ENCODE data around the gene ZFHX2. TPM values are rescaled to one million over a fixed set of nuclear protein-coding genes. Genes with fewer than 3 reads are reported as not detected.

ZFHX2 gene
- total RNA-seq, 8 experiments from 2014 or later = 2.3 to 7.9 (median 4.7) TPM

DNA sequence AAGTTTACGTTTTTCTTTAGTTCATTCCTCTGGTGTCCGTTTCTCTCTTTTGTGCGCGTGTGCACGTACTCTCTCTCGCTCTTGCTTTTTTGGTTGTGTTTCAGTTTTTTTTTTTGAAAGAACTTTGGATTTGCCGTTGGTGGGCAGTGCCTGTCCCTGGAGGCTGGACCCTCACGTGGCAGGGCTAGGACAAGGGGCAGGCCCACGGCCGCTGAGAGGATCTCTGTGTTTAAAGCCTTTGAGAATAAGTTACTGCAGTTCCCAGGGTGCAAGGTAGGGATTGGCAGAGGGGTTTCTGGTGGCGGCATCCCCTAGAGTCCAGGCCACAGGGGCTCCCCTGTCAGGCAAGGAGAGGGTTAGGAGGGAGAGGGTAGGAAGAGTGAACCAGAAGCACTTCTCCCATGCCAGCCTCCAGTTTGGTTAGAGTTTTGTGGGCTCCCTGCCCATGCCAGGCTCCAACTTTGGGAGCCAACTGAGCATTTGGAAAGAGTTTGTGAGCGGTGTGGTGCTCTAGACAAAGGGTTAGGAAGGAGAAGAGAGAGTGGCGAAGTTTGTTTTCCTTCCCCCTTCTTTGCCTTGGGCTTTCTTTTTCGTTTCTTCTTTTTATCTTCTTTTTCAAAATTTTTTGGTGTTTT is 30.5 kb downstream of the ZFHX2 start:
- Histone ChIP-seq H3K4me3 (no peak overlapping the region), H3K4me1 (replicated peaks in 1 of 2) (peaks cover 0 to 10% of the 10 kb centered on the region in 2 donors), H3K27ac (no peak overlapping the region)
- WGBS, 10 experiments = 72 to 98% (median 83%) methylated on average over 2 to 13 of the region's 14 CpGs
- no peak for ATAC-seq (replicated peaks in 6 of 8)
- in situ Hi-C loops (cut with MboI; ENCODE audit: low pct_unique_long_range_greater_than_20kb in 2 of 9, low sequenced_read_pairs in 9 of 9, unreplicated experiment in 9 of 9) = no loop called here

DNA sequence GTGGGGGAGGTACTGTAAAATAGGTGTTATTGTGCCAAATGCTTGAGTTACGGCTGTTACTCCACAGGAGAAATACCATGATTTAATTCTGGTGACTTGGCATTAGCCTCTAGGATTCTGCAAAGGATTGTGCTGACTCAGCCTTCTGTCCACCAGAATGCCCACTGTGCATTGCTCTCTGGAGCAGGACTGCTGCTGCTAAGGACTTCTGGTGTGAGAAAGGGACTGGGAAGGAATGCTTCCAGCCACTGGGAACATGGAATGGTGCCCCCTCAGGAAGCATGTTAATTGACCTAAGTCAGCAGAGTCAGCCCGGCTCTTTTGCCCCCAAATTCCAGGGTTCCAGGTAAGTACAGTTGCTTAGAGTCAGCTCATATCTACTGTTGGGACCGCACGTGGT is 32.9 kb downstream of the ZFHX2 start:
- H3K4me1 ChIP-seq (replicated peaks in 1 of 2) = peaks cover 0 to 10% of the 10 kb centered on the region in 2 donors
- in situ Hi-C loops (cut with MboI; ENCODE audit: low pct_unique_long_range_greater_than_20kb in 2 of 9, low sequenced_read_pairs in 9 of 9, unreplicated experiment in 9 of 9) = no loop called here
- no peak overlapping the region for H3K27ac ChIP-seq
- ATAC-seq (replicated peaks in 6 of 8) = peak in 1 of 8 experiments; percentile 65
- 0 to 89% (median 50%) methylated on average over 1 to 2 of the region's 4 CpGs; no CpG with 5 or more reads in 7 of the 10 experiments for WGBS, 10 experiments
- no peak overlapping the region for H3K4me3 ChIP-seq

DNA sequence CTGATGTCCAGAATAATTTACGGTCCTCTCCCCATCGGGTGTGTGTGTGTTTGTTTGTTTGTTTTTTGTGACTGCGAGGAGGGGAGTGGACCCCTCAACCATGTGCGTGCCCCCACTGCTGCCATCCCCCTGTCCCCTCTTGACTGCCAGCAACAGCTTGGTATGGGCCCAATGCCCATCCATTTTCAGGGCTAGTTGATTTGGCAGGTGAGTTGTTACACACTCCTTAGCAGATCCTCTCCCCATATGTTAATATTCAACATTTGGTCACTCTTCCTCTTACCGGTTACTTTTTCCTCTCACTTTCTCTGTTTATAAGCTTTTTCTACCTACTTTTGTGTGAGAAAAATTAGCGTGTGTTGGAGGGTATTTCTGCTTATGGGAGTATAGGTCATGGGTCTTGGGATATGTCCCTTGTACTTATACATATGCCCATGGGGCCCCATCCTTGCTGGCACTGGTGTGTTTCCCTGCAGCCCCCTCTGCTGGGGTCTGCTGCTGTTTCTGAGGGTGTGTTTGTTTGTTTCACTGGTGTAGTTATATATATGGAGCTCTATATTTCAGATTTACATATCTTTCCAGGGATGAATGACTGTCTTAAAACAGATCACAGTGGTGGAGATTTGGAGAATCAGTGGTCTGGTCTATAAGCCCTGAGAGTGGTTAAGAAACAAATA is 33.8 kb downstream of the ZFHX2 start:
- no peak for ATAC-seq (replicated peaks in 6 of 8)
- H3K4me1 ChIP-seq (replicated peaks in 1 of 2) = peaks cover 0 to 10% of the 10 kb centered on the region in 2 donors
- WGBS, 10 experiments = 61 to 100% (median 75%) methylated on average over 1 to 5 of the region's 6 CpGs; no CpG with 5 or more reads in 2 of the 10 experiments
- H3K4me3 ChIP-seq = no peak overlapping the region
- in situ Hi-C loops (cut with MboI; ENCODE audit: low pct_unique_long_range_greater_than_20kb in 2 of 9, low sequenced_read_pairs in 9 of 9, unreplicated experiment in 9 of 9) = no loop called here
- H3K27ac ChIP-seq = no peak overlapping the region

DNA sequence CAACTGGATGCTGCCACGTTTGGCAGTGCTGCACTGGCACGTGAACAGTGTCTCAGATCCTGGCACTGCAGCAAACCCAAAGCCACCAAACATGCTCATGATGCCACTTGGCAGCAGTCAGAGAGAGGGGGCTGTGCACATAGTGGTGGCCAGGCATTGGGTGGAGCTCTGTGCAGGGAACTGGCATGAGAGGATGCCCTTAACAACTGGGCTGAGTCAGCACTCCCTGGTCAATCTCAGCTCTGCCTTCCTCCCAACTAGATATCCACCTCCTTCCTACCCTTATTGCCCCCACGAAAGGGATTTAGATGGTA is 37.0 kb downstream of the ZFHX2 start:
- in situ Hi-C loops (cut with MboI; ENCODE audit: low pct_unique_long_range_greater_than_20kb in 2 of 9, low sequenced_read_pairs in 9 of 9, unreplicated experiment in 9 of 9) = no loop called here
- 39 to 100% (median 75%) methylated on average over 1 to 2 of the region's 3 CpGs; no CpG with 5 or more reads in 4 of the 10 experiments for WGBS, 10 experiments
- peaks cover 9 to 25% of the 10 kb centered on the region in 2 donors for H3K4me1 ChIP-seq (replicated peaks in 1 of 2)
- H3K4me3 ChIP-seq = no peak overlapping the region
- ATAC-seq (replicated peaks in 6 of 8) = no peak
- H3K27ac ChIP-seq = no peak overlapping the region

DNA sequence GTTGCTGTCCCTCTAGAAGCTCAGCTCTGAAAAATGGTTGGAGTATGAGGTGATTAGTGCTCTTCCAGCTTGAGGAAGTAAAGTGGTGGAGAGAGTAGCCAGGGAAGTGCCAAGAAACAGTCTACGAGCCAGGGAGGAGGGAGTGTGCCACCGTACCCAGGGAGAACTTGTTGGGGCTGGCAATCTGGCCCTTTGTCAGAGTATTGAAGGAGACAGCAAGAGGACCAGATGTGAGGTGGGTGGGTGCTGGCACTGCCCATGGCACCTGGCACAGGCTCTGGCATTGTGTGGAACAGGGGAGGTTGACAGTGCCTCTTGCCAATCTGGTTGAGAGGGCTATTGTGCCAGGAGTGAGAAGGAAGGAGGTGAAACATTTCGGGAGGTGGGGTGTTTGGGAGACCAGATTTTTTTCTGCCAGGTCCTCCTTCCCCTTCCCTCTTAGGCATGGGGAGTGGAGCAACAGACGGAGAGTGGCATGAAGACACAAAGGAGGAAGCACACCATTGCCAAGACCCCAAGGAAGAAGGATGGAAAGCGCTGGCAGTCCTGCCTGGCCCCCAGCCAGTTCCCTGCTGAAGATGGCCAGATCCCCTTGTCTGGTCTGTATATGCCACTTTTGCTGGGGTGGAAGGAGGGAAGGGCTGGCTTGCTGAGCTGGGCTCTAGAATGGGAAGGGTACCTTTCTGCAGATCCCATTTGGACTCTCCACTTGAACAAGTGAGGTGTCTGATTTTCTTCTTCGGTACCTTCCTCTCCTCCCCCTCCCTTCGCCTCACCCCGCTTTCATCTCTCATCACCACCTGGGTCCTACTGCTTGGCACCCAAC is 37.5 kb downstream of the ZFHX2 start:
- ATAC-seq (replicated peaks in 6 of 8) = no peak
- Histone ChIP-seq H3K4me1 (replicated peaks in 1 of 2) (peaks cover 9 to 25% of the 10 kb centered on the region in 2 donors), H3K27ac (no peak overlapping the region), H3K4me3 (no peak overlapping the region)
- 73 to 100% (median 90%) methylated on average over 1 to 4 of the region's 8 CpGs; no CpG with 5 or more reads in 2 of the 10 experiments for WGBS, 10 experiments
- in situ Hi-C loops (cut with MboI; ENCODE audit: low pct_unique_long_range_greater_than_20kb in 2 of 9, low sequenced_read_pairs in 9 of 9, unreplicated experiment in 9 of 9) = no loop called here

DNA sequence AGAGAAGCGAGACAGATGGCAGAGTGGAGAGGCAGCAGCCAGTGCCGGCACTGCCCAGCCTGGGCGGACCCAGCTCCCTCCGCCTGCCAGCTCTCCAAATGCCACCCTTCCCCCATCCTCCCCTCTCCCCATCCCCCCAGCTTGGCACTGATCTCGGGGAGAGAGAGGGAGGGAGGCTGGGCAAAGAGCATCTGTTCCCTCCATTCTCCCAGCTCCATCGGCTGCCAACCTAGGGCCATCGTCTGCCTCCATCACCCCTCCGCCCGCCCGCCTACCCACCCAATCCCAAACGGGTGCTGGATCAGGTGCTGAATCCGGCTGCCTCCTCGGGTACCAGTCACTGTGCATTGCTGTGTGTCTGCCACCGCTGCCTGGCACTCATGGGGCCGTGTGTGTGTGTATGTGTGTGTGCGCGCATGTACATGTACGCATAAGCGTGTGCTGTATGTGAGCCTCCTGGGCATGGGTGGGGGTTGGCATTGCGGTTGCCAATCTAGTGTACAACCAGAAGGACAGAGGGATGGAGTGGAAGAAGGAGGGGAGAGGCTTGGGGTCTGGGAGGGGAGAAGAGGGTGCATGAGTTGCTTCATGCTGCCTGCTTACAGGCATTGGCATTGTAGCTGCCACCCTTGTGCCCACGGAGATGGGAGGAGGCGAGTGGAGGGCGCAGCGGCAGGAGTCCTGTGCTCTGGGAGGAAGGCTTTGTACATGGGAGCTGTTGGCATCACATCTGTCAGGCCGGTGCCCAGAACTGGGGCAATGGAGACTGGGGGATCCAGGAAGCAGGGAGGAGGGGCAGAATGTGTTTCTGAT is 38.4 kb downstream of the ZFHX2 start:
- Histone ChIP-seq H3K4me3 (no peak overlapping the region), H3K4me1 (replicated peaks in 1 of 2) (peaks cover 9 to 18% of the 10 kb centered on the region in 2 donors), H3K27ac (no peak overlapping the region)
- ATAC-seq (replicated peaks in 6 of 8) = no peak
- WGBS, 10 experiments = 80 to 96% (median 88%) methylated on average over 1 to 6 of the region's 25 CpGs; no CpG with 5 or more reads in 5 of the 10 experiments
- in situ Hi-C loops (cut with MboI; ENCODE audit: low pct_unique_long_range_greater_than_20kb in 2 of 9, low sequenced_read_pairs in 9 of 9, unreplicated experiment in 9 of 9) = no loop called here

DNA sequence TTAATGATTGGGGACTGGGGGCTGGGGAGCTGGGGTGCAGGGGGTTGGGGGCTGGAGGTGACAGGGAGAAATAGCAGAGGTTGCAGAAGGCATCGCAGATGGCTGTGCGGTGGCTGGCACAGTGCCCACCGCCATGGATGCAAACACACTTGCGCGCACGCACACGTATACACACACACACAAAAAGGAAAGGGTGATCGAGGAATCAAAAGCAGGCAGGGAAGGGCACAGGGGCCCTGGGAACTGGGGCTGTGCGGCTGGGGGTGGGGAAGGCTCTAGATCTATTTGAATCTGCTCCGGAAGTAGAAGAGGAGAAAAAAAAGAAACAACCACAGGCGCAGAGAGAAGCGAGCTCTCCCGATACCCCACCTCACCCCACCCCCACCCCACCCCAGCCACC is 39.4 kb downstream of the ZFHX2 start:
- H3K27ac ChIP-seq = no peak overlapping the region
- peaks cover 9 to 14% of the 10 kb centered on the region in 2 donors for H3K4me1 ChIP-seq (replicated peaks in 1 of 2)
- ATAC-seq (replicated peaks in 6 of 8) = no peak
- in situ Hi-C loops (cut with MboI; ENCODE audit: low pct_unique_long_range_greater_than_20kb in 2 of 9, low sequenced_read_pairs in 9 of 9, unreplicated experiment in 9 of 9) = no loop called here
- 20% methylated on average over 1 of the region's 13 CpGs; no CpG with 5 or more reads in 9 of the 10 experiments for WGBS, 10 experiments
- H3K4me3 ChIP-seq = no peak overlapping the region

DNA sequence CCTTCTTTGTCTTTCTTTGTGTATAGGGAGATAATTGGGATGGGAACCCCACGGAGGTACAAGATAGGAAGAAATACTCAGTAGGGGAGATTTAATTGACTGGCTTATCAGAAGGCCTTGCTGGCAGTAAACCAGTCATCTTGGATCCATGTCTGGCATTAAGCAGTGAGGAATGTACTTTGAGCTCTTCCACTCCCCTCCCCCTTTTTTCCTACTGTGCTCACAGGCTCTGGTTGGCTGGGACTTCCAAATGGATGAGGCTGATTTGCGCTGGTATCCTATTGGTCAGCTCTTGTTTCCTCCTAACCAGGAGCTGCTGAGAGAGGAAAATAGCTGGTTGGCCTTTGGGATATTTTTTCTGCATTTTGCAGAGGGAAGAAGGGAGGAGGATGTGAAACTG is 57.3 kb downstream of the ZFHX2 start:
- H3K27ac ChIP-seq = no peak overlapping the region
- 0 to 50% (median 27%) methylated on average over 1 to 2 of the region's 2 CpGs; no CpG with 5 or more reads in 4 of the 10 experiments for WGBS, 10 experiments
- peaks cover 3 to 8% of the 10 kb centered on the region in 2 donors for H3K4me1 ChIP-seq (replicated peaks in 1 of 2)
- H3K4me3 ChIP-seq = no peak overlapping the region
- in situ Hi-C loops (cut with MboI; ENCODE audit: low pct_unique_long_range_greater_than_20kb in 2 of 9, low sequenced_read_pairs in 9 of 9, unreplicated experiment in 9 of 9) = no loop called here
- ATAC-seq (replicated peaks in 6 of 8) = peak in 4 of 8 experiments; percentile 30 to 83 (median 38)

DNA sequence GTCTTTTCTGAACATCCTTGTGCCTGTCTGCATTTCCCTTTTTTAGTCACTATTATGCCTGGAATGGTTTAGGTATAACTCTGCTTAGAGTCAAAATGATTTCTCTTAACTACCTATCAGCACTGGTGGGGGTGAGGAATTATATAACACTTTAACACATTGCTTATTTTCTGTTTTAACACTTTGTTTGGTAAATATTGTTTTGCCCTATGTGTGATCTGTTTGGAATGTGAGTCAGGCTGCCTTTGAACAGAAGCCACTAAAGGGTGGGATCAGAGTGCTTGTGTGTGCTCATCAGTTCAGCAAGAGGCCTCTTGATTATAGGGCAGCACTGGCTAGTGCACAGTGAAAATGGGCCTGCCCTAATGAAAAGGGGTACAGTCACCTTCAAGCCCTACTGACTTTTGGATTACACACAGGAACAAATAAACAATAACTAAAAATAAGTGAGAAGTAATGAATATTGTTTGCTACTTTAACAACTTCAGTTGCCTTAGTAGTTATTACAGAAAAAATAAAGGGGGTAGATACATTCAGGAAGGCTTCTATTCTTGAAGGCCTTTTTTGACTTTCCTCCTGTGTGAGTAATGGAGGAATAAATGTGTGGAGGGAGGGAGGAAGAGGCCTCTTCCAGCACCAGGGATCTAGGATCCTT is 58.8 kb downstream of the ZFHX2 start:
- Histone ChIP-seq H3K27ac (no peak overlapping the region), H3K4me1 (replicated peaks in 1 of 2) (peaks cover 3 to 8% of the 10 kb centered on the region in 2 donors), H3K4me3 (no peak overlapping the region)
- in situ Hi-C loops (cut with MboI; ENCODE audit: low pct_unique_long_range_greater_than_20kb in 2 of 9, low sequenced_read_pairs in 9 of 9, unreplicated experiment in 9 of 9) = no loop called here
- ATAC-seq (replicated peaks in 6 of 8) = peak in 2 of 8 experiments; percentile 97 to 98

DNA sequence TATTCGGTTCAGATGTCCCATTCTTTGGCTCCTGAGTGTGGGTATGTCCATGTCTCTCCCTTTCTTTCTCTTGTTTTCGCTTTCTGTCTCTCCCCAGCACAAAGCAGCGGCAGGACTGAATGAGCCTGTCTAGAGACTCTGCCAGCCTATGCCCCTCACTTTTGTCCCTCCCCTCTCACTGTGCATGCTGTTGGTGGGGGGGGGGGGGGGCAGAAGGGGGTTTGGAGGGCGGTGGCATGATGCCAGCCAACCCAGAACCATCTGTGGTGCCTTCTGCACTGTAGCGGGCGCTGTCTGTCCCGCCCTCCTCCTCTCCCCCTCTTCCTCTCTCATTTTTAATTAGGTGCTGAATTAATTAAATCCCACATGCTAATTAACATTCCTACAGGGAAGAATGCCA is 64.3 kb downstream of the ZFHX2 start:
- H3K27ac ChIP-seq = no peak overlapping the region
- WGBS, 10 experiments = 71 to 100% (median 85%) methylated on average over 1 to 4 of the region's 7 CpGs; no CpG with 5 or more reads in 4 of the 10 experiments
- no peak for ATAC-seq (replicated peaks in 6 of 8)

DNA sequence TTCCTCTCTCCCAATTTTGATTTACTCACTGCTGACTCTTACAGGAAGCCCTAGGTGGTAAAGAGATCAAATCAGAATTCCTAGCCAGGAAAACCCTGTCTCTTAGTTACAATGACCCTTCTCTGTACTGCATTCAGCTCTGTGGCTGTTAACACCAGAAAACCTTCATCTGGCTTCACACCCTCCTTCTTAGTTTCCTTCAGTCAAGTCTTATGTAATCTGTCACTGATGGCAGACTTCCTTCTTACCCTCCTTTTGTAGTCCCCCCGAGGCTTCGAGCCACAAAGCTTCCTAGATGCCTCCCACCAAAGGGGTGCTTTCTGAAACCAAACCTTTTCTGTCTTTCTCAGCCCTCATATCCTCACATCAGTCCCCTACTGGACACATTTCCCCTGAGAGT is 65.5 kb downstream of the ZFHX2 start:
- 53 to 100% (median 63%) methylated on average over 1 to 2 of the region's 2 CpGs; no CpG with 5 or more reads in 5 of the 10 experiments for WGBS, 10 experiments
- Histone ChIP-seq H3K4me1 (replicated peaks in 1 of 2) (peaks cover 22 to 34% of the 10 kb centered on the region in 2 donors), H3K27ac (no peak overlapping the region), H3K4me3 (no peak overlapping the region)
- in situ Hi-C loops (cut with MboI; ENCODE audit: low pct_unique_long_range_greater_than_20kb in 2 of 9, low sequenced_read_pairs in 9 of 9, unreplicated experiment in 9 of 9) = loop anchor here in 7 of 9 experiments (10.0 kb wide), 2 partner anchors 69 to 79 kb away; partner anchors contain the start of genes THTPA (in 6 of the 7), ZFHX2 (in 6 of the 7) and AP1G2 (in 1 of the 7)
- ATAC-seq (replicated peaks in 6 of 8) = no peak

More for the DNA sequence above, 64.3 kb downstream of the ZFHX2 start:
- no peak overlapping the region for H3K4me3 ChIP-seq
- peaks cover 16 to 23% of the 10 kb centered on the region in 2 donors for H3K4me1 ChIP-seq (replicated peaks in 1 of 2)
- in situ Hi-C loops (cut with MboI; ENCODE audit: low pct_unique_long_range_greater_than_20kb in 2 of 9, low sequenced_read_pairs in 9 of 9, unreplicated experiment in 9 of 9) = loop anchor here in 7 of 9 experiments (10.0 kb wide), 2 partner anchors 68 to 78 kb away; partner anchors contain the start of genes THTPA (in 6 of the 7), ZFHX2 (in 6 of the 7) and AP1G2 (in 1 of the 7)

DNA sequence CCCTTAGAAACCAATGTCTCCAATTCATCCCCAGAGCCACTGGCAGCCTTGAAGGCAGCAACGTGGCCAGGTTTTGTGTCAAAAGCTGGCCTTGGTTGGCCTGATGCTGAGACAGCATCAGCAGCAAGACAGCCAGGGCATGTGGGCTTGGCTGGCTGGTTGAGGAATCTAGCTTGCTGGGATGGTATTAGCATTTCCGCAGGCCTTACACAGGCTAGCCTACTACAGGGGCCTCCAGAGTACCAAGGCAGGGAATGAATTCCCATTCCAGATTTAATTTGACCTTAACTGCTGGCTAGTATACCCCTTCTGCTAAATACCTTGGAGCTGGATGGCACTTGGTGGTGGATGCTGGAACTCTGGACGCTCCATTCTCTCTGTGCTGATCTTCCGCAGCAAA is 66.2 kb downstream of the ZFHX2 start:
- Histone ChIP-seq H3K27ac (no peak overlapping the region), H3K4me3 (no peak overlapping the region), H3K4me1 (replicated peaks in 1 of 2) (peaks cover 22 to 34% of the 10 kb centered on the region in 2 donors)
- WGBS, 10 experiments = 43 to 100% (median 88%) methylated on average over 2 to 4 of the region's 4 CpGs; no CpG with 5 or more reads in 2 of the 10 experiments
- ATAC-seq (replicated peaks in 6 of 8) = no peak
- in situ Hi-C loops (cut with MboI; ENCODE audit: low pct_unique_long_range_greater_than_20kb in 2 of 9, low sequenced_read_pairs in 9 of 9, unreplicated experiment in 9 of 9) = loop anchor here in 7 of 9 experiments (10.0 kb wide), 2 partner anchors 69 to 79 kb away; partner anchors contain the start of genes THTPA (in 6 of the 7), ZFHX2 (in 6 of the 7) and AP1G2 (in 1 of the 7)
